ENCODE measurements around the gene ADAMTS3. TPM values are rescaled to one million over a fixed set of nuclear protein-coding genes. Genes with fewer than 3 reads are reported as not detected.

Gene ADAMTS3
- total and polyA plus RNA-seq, 2 of the 13 experiments (the other 11 are each of a cell fraction or from before 2014, with no cell fraction given) = not detected

DNA sequence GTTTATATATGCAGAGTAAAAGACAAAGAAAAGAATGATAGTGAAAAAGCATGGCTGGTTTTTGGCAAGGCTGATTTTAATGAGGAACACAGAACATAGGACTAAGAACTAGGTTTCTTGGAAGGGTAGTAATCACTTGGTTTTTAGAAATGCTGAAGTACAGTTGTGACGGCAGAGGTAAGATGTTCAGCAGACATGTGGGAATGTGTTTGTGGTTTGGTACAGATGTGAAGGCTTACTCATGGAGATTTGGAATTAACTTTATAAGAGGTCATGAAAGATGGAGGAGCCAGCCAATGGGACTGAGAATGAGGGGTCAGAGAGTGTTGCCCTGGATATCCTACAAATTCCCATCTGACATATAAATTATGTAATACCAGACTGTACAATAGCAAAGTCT lies 293.6 kb downstream of the ADAMTS3 start (continued):
- no peak for TF ChIP-seq HNF4G (IDR thresholded peaks at IDR 0.05; ENCODE audit: borderline replicate concordance, low read depth, low read length)
- TF ChIP-seq HNF4G (CRISPR knock-in tag; IDR thresholded peaks at IDR 0.05; ENCODE audit: borderline replicate concordance, low read depth) = no peak
- TF ChIP-seq CEBPB (IDR thresholded peaks at IDR 0.05; ENCODE audit: borderline replicate concordance, low read depth, low read length) = no peak
- TF ChIP-seq ZSCAN20 (CRISPR knock-in tag; IDR thresholded peaks at IDR 0.05; ENCODE audit: borderline replicate concordance) = no peak

GRCh38 chr4:72274251-72274650 lies 294.8 kb downstream of the ADAMTS3 start:
- DNase-seq (ENCODE audit: low spot score) (no peak), FAIRE-seq (no peak), ATAC-seq (no peak)
- in situ Hi-C loops (cut with HindIII; ENCODE audit: extremely low pct_ligation_motif_present, low pct_unique_long_range_greater_than_20kb) = no loop called here
- Histone ChIP-seq H3K9ac (ENCODE audit: insufficient read depth, low read depth, low read length) (no peak overlapping the region), H4K20me1 (ENCODE audit: insufficient read depth, low read length) (no peaks in the 10 kb centered on the region), H3K27me3 (ENCODE audit: control insufficient read depth in 1 of 2, insufficient read depth in 2 of 2, low read length in 2 of 2) (no peaks in the 10 kb centered on the region), H2AFZ (ENCODE audit: low read length) (no peak overlapping the region), H3K4me2 (ENCODE audit: low read depth, low read length) (no peak overlapping the region), H3K36me3 (replicated peaks in 1 of 2; ENCODE audit: control insufficient read depth in 1 of 2, insufficient read depth in 2 of 2, low read length in 2 of 2) (no peaks in the 10 kb centered on the region), H3K4me1 (ENCODE audit: insufficient read depth, low read length) (no peaks in the 10 kb centered on the region), H3K9me3 (ENCODE audit: low read length) (no peaks in the 10 kb centered on the region; the same call in 1 of the 2 replicates), H3K27ac (ENCODE audit: extremely low read length, insufficient read depth, low read length) (no peak overlapping the region), H3K4me3 (replicated peaks in 1 of 3; ENCODE audit: insufficient read depth in 1 of 3, low read depth in 2 of 3, low read length in 3 of 3) (no peak overlapping the region), H3K79me2 (ENCODE audit: insufficient read depth, low read length) (no peaks in the 10 kb centered on the region)
- POLR2A ChIA-PET = no interaction called here
- TF ChIP-seq, protein P1, sequence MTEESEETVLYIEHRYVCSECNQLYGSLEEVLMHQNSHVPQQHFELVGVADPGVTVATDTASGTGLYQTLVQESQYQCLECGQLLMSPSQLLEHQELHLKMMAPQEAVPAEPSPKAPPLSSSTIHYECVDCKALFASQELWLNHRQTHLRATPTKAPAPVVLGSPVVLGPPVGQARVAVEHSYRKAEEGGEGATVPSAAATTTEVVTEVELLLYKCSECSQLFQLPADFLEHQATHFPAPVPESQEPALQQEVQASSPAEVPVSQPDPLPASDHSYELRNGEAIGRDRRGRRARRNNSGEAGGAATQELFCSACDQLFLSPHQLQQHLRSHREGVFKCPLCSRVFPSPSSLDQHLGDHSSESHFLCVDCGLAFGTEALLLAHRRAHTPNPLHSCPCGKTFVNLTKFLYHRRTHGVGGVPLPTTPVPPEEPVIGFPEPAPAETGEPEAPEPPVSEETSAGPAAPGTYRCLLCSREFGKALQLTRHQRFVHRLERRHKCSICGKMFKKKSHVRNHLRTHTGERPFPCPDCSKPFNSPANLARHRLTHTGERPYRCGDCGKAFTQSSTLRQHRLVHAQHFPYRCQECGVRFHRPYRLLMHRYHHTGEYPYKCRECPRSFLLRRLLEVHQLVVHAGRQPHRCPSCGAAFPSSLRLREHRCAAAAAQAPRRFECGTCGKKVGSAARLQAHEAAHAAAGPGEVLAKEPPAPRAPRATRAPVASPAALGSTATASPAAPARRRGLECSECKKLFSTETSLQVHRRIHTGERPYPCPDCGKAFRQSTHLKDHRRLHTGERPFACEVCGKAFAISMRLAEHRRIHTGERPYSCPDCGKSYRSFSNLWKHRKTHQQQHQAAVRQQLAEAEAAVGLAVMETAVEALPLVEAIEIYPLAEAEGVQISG (CRISPR knock-in tag; IDR thresholded peaks at IDR 0.05) = no peak
- TF ChIP-seq ATF7 (IDR thresholded peaks at IDR 0.05) = no peak
- no peak for TF ChIP-seq ATF7 (CRISPR knock-in tag; IDR thresholded peaks at IDR 0.05)
- no peak for TF ChIP-seq PAWR (CRISPR knock-in tag; IDR thresholded peaks at IDR 0.05; ENCODE audit: borderline replicate concordance)
- intact Hi-C loops (cut with micrococcal nuclease; ENCODE audit: unreplicated experiment) = no loop called here
- BruUV-seq (replicated peaks) = no TSS peak
- 0% methylated on average over 3 of the region's 3 CpGs for WGBS (ENCODE audit: low lambda C conversion rate)
- CTCF ChIA-PET (ENCODE audit: low intra/inter-chr PET ratio, low total read pairs) = no interaction called here

Measured in HepG2 (cell line).